H1 (cell line): ENCODE measurements around the gene ARID3B. TPM values are rescaled to one million over a fixed set of nuclear protein-coding genes. Genes with fewer than 3 reads are reported as not detected.

ENCODE experiments used
- CTCF ChIA-PET: fragments of 300-600 bp; sonication (Branson Sonifier 250); formaldehyde crosslinking; loops from one replicate; lab custom pipeline; 2021; ENCODE audit not compliant: partially characterized antibody; lab: Charles Lee
- POLR2A ChIA-PET: fragments of 300-600 bp; sonication (Branson Sonifier 250); formaldehyde crosslinking; loops from one replicate; lab custom pipeline; 2021; ENCODE audit warnings: inconsistent platforms; ENCODE audit not compliant: partially characterized antibody; lab: Charles Lee
- DNase-seq, 2 experiments: peaks; one replicate each; pipeline versions ENCODE4 v3.0.0 to v3.0.0-alpha.2; 2010 to 2022; ENCODE audit warnings: low spot score in 2 of 2, low read depth in 1 of 2, mixed read lengths in 1 of 2
- FAIRE-seq: peaks from 2 replicates; lab custom pipeline; 2011; peaks lifted over from hg19 to GRCh38; lab: Jason Lieb, UNC
- H2AFZ ChIP-seq: 2 replicates; pipeline ENCODE4 v1.8.1; 2012; ENCODE audit warnings: low read length, inconsistent platforms
- H2AK5ac ChIP-seq: 2 replicates; pipeline ENCODE4 v1.6.1; 2013; ENCODE audit warnings: low read depth, low read length
- H2BK120ac ChIP-seq: replicated peaks from 2 replicates; pipeline ENCODE3; 2013; ENCODE audit warnings: low read depth, low read length, inconsistent platforms
- H2BK12ac ChIP-seq: 2 replicates; pipeline ENCODE4 v1.6.1; 2013; ENCODE audit warnings: low read depth, low read length
- H2BK15ac ChIP-seq: 2 replicates; pipeline ENCODE4 v1.6.1; 2013; ENCODE audit warnings: low read length
- H2BK20ac ChIP-seq: 2 replicates; pipeline ENCODE4 v1.6.1; 2013; ENCODE audit warnings: low read length
- H2BK5ac ChIP-seq: 2 replicates; pipeline ENCODE4 v1.6.1; 2013; ENCODE audit warnings: low read depth, low read length
- H3K14ac ChIP-seq: 2 replicates; pipeline ENCODE4 v1.6.1; 2013; ENCODE audit warnings: inconsistent platforms; ENCODE audit not compliant: insufficient read length
- H3K18ac ChIP-seq: 2 replicates; pipeline ENCODE4 v1.6.1; 2013; ENCODE audit warnings: low read length; ENCODE audit errors: extremely low read depth
- H3K23ac ChIP-seq: 2 replicates; pipeline ENCODE4 v1.6.1; 2013; ENCODE audit warnings: inconsistent platforms; ENCODE audit not compliant: insufficient read length
- H3K23me2 ChIP-seq: 2 replicates; pipeline ENCODE4 v1.6.1; 2013; ENCODE audit warnings: low read depth, low read length
- H3K27ac ChIP-seq: 2 replicates; pipeline ENCODE4 v1.6.1; 2011; ENCODE audit warnings: low read depth, low read length, inconsistent platforms
- H3K27me3 ChIP-seq, 4 experiments: replicated peaks in 1 of 4; 1 replicate in 1 of 4; 2 replicates in 3 of 4; pipeline versions ENCODE4 v1.6.1 to v1.8.1; 2011 to 2013; ENCODE audit warnings: low read length in 3 of 4, mild to moderate bottlenecking in 3 of 4, inconsistent platforms in 2 of 4, mixed read lengths in 2 of 4, moderate library complexity in 1 of 4; ENCODE audit not compliant: control insufficient read depth in 3 of 4, insufficient read depth in 3 of 4; ENCODE audit errors: extremely low read depth in 1 of 4
- H3K36me3 ChIP-seq, 4 experiments: 2 replicates each; pipeline versions ENCODE4 v1.6.1 to v1.8.1; 2011 to 2013; ENCODE audit warnings: mild to moderate bottlenecking in 4 of 4, low read length in 3 of 4, moderate library complexity in 2 of 4, control low read depth in 1 of 4, inconsistent platforms in 1 of 4; ENCODE audit not compliant: insufficient read depth in 4 of 4, control insufficient read depth in 2 of 4
- H3K4ac ChIP-seq: replicated peaks from 2 replicates; pipeline ENCODE3; 2013; ENCODE audit warnings: low read length, low read depth, mixed read lengths, inconsistent platforms; ENCODE audit not compliant: insufficient read length
- H3K4me1 ChIP-seq, 4 experiments: replicated peaks in 1 of 4; 1 replicate in 1 of 4; 2 replicates in 3 of 4; pipeline versions ENCODE4 v1.6.1 to v1.8.1; 2011 to 2013; ENCODE audit warnings: low read length in 3 of 4, inconsistent platforms in 2 of 4, mixed read lengths in 1 of 4; ENCODE audit not compliant: insufficient read depth in 4 of 4, control insufficient read depth in 3 of 4
- H3K4me2 ChIP-seq, 2 experiments: 2 replicates each; pipeline versions ENCODE4 v1.6.1 to v1.8.1; 2011 to 2013; ENCODE audit warnings: low read depth in 2 of 2, low read length in 2 of 2, control low read depth in 1 of 2, inconsistent platforms in 1 of 2, mild to moderate bottlenecking in 1 of 2; ENCODE audit not compliant: insufficient read depth in 1 of 2
- H3K4me3 ChIP-seq, 4 experiments: fragments of 200-600, 300-600 bp in 1 of 4; sonication (generic), shearing (Covaris generic), sonication (Bioruptor Twin) in 1 of 4; 2 replicates each; pipeline versions ENCODE4 v1.5.1 to v1.8.1; 2011 to 2016; ENCODE audit warnings: low read length in 4 of 4, low read depth in 3 of 4, control low read depth in 2 of 4, inconsistent platforms in 2 of 4, mild to moderate bottlenecking in 2 of 4, mixed read lengths in 1 of 4, moderate library complexity in 1 of 4; ENCODE audit not compliant: insufficient read depth in 2 of 4; ENCODE audit errors: extremely low read depth in 1 of 4
- H3K56ac ChIP-seq: replicated peaks from 2 replicates; pipeline ENCODE3; 2013; ENCODE audit warnings: low read depth, mild to moderate bottlenecking, mixed read lengths, low read length, inconsistent platforms; ENCODE audit not compliant: insufficient read length
- H3K79me1 ChIP-seq: 2 replicates; pipeline ENCODE4 v1.6.1; 2013; ENCODE audit warnings: low read depth, low read length, control low read depth
- H3K79me2 ChIP-seq, 2 experiments: 2 replicates each; pipeline versions ENCODE4 v1.6.1 to v1.8.1; 2012 to 2013; ENCODE audit warnings: low read length in 2 of 2, mild to moderate bottlenecking in 2 of 2, inconsistent platforms in 1 of 2; ENCODE audit not compliant: insufficient read depth in 2 of 2, control insufficient read depth in 1 of 2
- H3K9ac ChIP-seq, 4 experiments: replicated peaks in 1 of 4; 1 replicate in 1 of 4; 2 replicates in 3 of 4; pipeline versions ENCODE4 v1.6.1 to v1.8.1; 2011 to 2013; ENCODE audit warnings: low read depth in 3 of 4, low read length in 3 of 4, control low read depth in 2 of 4, mild to moderate bottlenecking in 2 of 4, moderate library complexity in 2 of 4, inconsistent platforms in 1 of 4; ENCODE audit errors: extremely low read depth in 1 of 4
- H3K9me3 ChIP-seq, 2 experiments: 2 replicates each; pipeline versions ENCODE4 v1.6.1 to v1.8.1; 2012 to 2013; ENCODE audit warnings: mild to moderate bottlenecking in 2 of 2, moderate library complexity in 2 of 2, control low read depth in 1 of 2, inconsistent platforms in 1 of 2, low read depth in 1 of 2, low read length in 1 of 2, mixed read lengths in 1 of 2; ENCODE audit not compliant: insufficient read depth in 2 of 2
- H4K20me1 ChIP-seq, 2 experiments: replicated peaks in 1 of 2; 2 replicates each; pipeline versions ENCODE3 to v1.8.1; 2011 to 2013; ENCODE audit warnings: inconsistent platforms in 2 of 2, low read length in 2 of 2, mild to moderate bottlenecking in 1 of 2; ENCODE audit not compliant: insufficient read depth in 2 of 2, control insufficient read depth in 1 of 2
- H4K5ac ChIP-seq: 2 replicates; pipeline ENCODE4 v1.6.1; 2013; ENCODE audit warnings: low read length, low read depth, mixed read lengths, inconsistent platforms; ENCODE audit not compliant: insufficient read length
- H4K8ac ChIP-seq: 2 replicates; pipeline ENCODE4 v1.8.0; 2013; ENCODE audit warnings: mild to moderate bottlenecking, moderate library complexity, low read length, inconsistent platforms; ENCODE audit not compliant: insufficient read depth; ENCODE audit errors: extremely low read depth
- H4K91ac ChIP-seq: replicated peaks from 2 replicates; pipeline ENCODE3; 2013; ENCODE audit warnings: low read length, mixed read lengths, inconsistent platforms; ENCODE audit not compliant: insufficient read length
- CBX8 ChIP-seq: fragments of 300-800, 300-1000 bp; sonication (generic); IDR thresholded peaks from 2 replicates; pipeline ENCODE4 v1.7.1; 2016; ENCODE audit warnings: low read depth, low read length, borderline replicate concordance
- POLR2AphosphoS5 ChIP-seq: IDR thresholded peaks from 2 replicates; pipeline ENCODE4 v1.6.1; 2011; ENCODE audit warnings: low read depth, low read length
- TAF1 ChIP-seq: IDR thresholded peaks from 2 replicates; pipeline ENCODE4 v1.6.1; 2011; ENCODE audit warnings: mild to moderate bottlenecking, low read depth, low read length
- TBP ChIP-seq: IDR thresholded peaks from 2 replicates; pipeline ENCODE4 v1.6.1; 2011; ENCODE audit warnings: low read depth, low read length, improper control_type of control experiment
- WGBS, 2 experiments: shearing (Covaris generic) in 1 of 2; methylation state at CpG; one replicate each; pipeline versions ENCODE4 v1.1.6 to v1.1.7; 2013 to 2015; ENCODE audit warnings: low lambda C conversion rate in 2 of 2, mixed read lengths in 2 of 2, inconsistent platforms in 1 of 2, low coverage in 1 of 2, missing lambda C conversion rate in 1 of 2; ENCODE audit not compliant: insufficient replicate concordance in 2 of 2, insufficient coverage in 1 of 2, insufficient read length in 1 of 2; ENCODE audit errors: extremely low coverage in 1 of 2, missing lambda C conversion rate in 1 of 2; 5-methylcytosine and 5-hydroxymethylcytosine counted together
- polyA plus RNA-seq, 7 experiments: library from polyadenylated mRNA; depleted of rRNA in 3 of 7; stranded (reverse) in 5 of 7; unstranded in 2 of 7; fragments of >200 nt in 5 of 7; fragments of 200-250 nt in 2 of 7; gene quantifications; 1 replicate in 5 of 7; 2 replicates in 1 of 7; 4 replicates in 1 of 7; pipeline versions ENCODE4 v1.2.1 to v1.2.3, GENCODE V29; 2011 to 2013; ENCODE audit warnings: missing spikeins in 2 of 7, mixed read lengths in 2 of 7
- total RNA-seq: library from RNA; stranded (reverse); fragmentation: NEBNext Ultra II Directional; extraction: Animal tissue kit (Norgen Biotek cat#: 25700); gene quantifications from 2 replicates; pipeline ENCODE4 v1.2.1, GENCODE V29; 2021

ARID3B gene
- total and polyA plus RNA-seq, 2 of the 8 experiments (the other 6 are each of a cell fraction or from before 2014, with no cell fraction given), result 81.0 to 115 TPM

- H3K23me2 ChIP-seq, result no peaks in the 10 kb centered on the region
- no peak overlapping the region for H3K27ac ChIP-seq
- H3K4me1 ChIP-seq, result no peaks in the 10 kb centered on the region
- POLR2A ChIA-PET, result interaction anchor here (0.5 to 8.4 kb wide), 8 partner anchors 9 to 153 kb away, joined by 3 to 81 read pairs (median 4); partner anchors contain the start of gene CLK3
- no peak overlapping the region for H3K4ac ChIP-seq
- H2BK5ac ChIP-seq, result no peak overlapping the region
- WGBS, 2 experiments, result 85% methylated on average over 6 of the region's 6 CpGs; no CpG with 5 or more reads in 1 of the 2 experiments
- peaks cover 33 to 56% (median 41%) of the 10 kb centered on the region in 4 experiments for H3K36me3 ChIP-seq
- H4K5ac ChIP-seq, result no peak overlapping the region
- H3K9me3 ChIP-seq, result no peaks in the 10 kb centered on the region
- no peak overlapping the region for H3K4me3 ChIP-seq
- no peak overlapping the region for H4K91ac ChIP-seq
- CTCF ChIA-PET, result interaction anchor here (0.8 to 37.5 kb wide), 20 partner anchors 7 to 257 kb away, joined by 3 to 1439 read pairs (median 6); partner anchors contain the start of genes CLK3, CSK and CYP1A2
- no peak overlapping the region for H3K14ac ChIP-seq
- H2BK15ac ChIP-seq, result no peak overlapping the region
- no peak overlapping the region for H2BK20ac ChIP-seq
- DNase-seq (no peak), FAIRE-seq (no peak)
- peaks cover 11 to 32% of the 10 kb centered on the region in 2 experiments for H4K20me1 ChIP-seq
- no peak overlapping the region for H3K18ac ChIP-seq
- no peak overlapping the region for H3K23ac ChIP-seq
- H4K8ac ChIP-seq, result peak overlapping the region; percentile 47; the same call in 1 of the 2 replicates
- no peak overlapping the region for H2AK5ac ChIP-seq
- H2AFZ ChIP-seq, result no peak overlapping the region
- H3K4me2 ChIP-seq, result no peak overlapping the region
- TF ChIP-seq TBP (no peak), CBX8 (no peak), POLR2AphosphoS5 (peak; percentile 30; the same call in 1 of the 2 replicates), TAF1 (no peak)
- no peak overlapping the region for H3K56ac ChIP-seq
- no peaks in the 10 kb centered on the region for H3K79me2 ChIP-seq
- no peak overlapping the region for H3K9ac ChIP-seq
- H2BK12ac ChIP-seq, result no peak overlapping the region
- no peak overlapping the region for H2BK120ac ChIP-seq
- H3K79me1 ChIP-seq, result no peaks in the 10 kb centered on the region; the same call in 1 of the 2 replicates
- no peaks in the 10 kb centered on the region for H3K27me3 ChIP-seq
These were observed 89.5 kb downstream of the ARID3B start for GRCh38 chr15:74630284-74631086.
